IMR-90 (cell line): ENCODE data around the gene CCDC92. TPM values are rescaled to one million over a fixed set of nuclear protein-coding genes. Genes with fewer than 3 reads are reported as not detected.

Experiments used
- ATAC-seq: fragments of 200-7000 bp; cut with Tn5 transposase; 2 replicates; pipeline ENCODE4 v1.9.1; 2020; ENCODE audit warnings: low read depth, mild to moderate bottlenecking, moderate library complexity
- BruUV-seq: library from RNA; stranded (reverse); fragments of 400-500 nt; replicated peaks from 2 replicates; lab custom pipeline; 2021; lab: Mats Ljungman, UMichigan
- CTCF ChIA-PET: fragments of 300-600 bp; formaldehyde crosslinking; extraction: SDS; loops from one replicate; lab custom pipeline; 2021; ENCODE audit warnings: antibody characterized with exemption; lab: Yijun Ruan, JAX
- POLR2A ChIA-PET: fragments of 300-600 bp; sonication (Branson Sonifier 250); formaldehyde crosslinking; loops from one replicate; lab custom pipeline; 2022; ENCODE audit warnings: antibody characterized with exemption; ENCODE audit not compliant: unreplicated experiment; lab: Charles Lee
- DNase-seq: peaks from one replicate; pipeline ENCODE4 v3.0.0; 2013
- H2AFZ ChIP-seq: replicated peaks from 2 replicates; pipeline ENCODE3; 2013; ENCODE audit warnings: low read length, mild to moderate bottlenecking; ENCODE audit not compliant: poor library complexity
- H2AK5ac ChIP-seq: 2 replicates; pipeline ENCODE4 v1.6.1; 2013; ENCODE audit warnings: low read depth, low read length, inconsistent platforms
- H2AK9ac ChIP-seq: replicated peaks from 2 replicates; pipeline ENCODE3; 2013; ENCODE audit warnings: mild to moderate bottlenecking, low read depth, low read length, moderate library complexity; ENCODE audit not compliant: poor library complexity
- H2BK120ac ChIP-seq: 2 replicates; pipeline ENCODE4 v1.6.1; 2013; ENCODE audit warnings: low read depth, low read length, inconsistent platforms
- H2BK15ac ChIP-seq: 3 replicates; pipeline ENCODE4 v1.6.1; 2013; ENCODE audit warnings: low read depth, low read length, inconsistent platforms
- H2BK20ac ChIP-seq: 2 replicates; pipeline ENCODE4 v1.6.1; 2013; ENCODE audit warnings: low read depth, mild to moderate bottlenecking, inconsistent platforms, low read length, moderate library complexity
- H2BK5ac ChIP-seq: 2 replicates; pipeline ENCODE4 v1.6.1; 2013; ENCODE audit warnings: mild to moderate bottlenecking, low read depth, low read length, inconsistent platforms; ENCODE audit not compliant: poor library complexity, severe bottlenecking
- H3K14ac ChIP-seq: replicated peaks from 2 replicates; pipeline ENCODE4 v1.6.1; 2013; ENCODE audit warnings: low read depth, low read length, inconsistent platforms
- H3K18ac ChIP-seq: 2 replicates; pipeline ENCODE4 v1.6.1; 2013; ENCODE audit warnings: low read depth, low read length, control low read depth
- H3K23ac ChIP-seq: 2 replicates; pipeline ENCODE4 v1.6.1; 2013; ENCODE audit warnings: low read depth, low read length, inconsistent platforms
- H3K27ac ChIP-seq: 2 replicates; pipeline ENCODE4 v1.5.1; 2013; ENCODE audit warnings: mild to moderate bottlenecking, control low read depth, low read length; ENCODE audit not compliant: insufficient read depth
- H3K27me3 ChIP-seq: 2 replicates; pipeline ENCODE4 v1.6.1; 2013; ENCODE audit warnings: low read length; ENCODE audit not compliant: control insufficient read depth, insufficient read depth
- H3K36me3 ChIP-seq: 2 replicates; pipeline ENCODE4 v1.6.1; 2013; ENCODE audit warnings: low read length, mixed read lengths; ENCODE audit not compliant: control insufficient read depth, insufficient read depth
- H3K4ac ChIP-seq: 2 replicates; pipeline ENCODE4 v1.6.1; 2013; ENCODE audit warnings: low read depth, low read length, inconsistent platforms
- H3K4me1 ChIP-seq: 2 replicates; pipeline ENCODE4 v1.6.1; 2013; ENCODE audit warnings: low read length, mixed read lengths; ENCODE audit not compliant: control insufficient read depth, insufficient read depth
- H3K4me2 ChIP-seq: 2 replicates; pipeline ENCODE4 v1.6.1; 2013; ENCODE audit warnings: low read depth, mild to moderate bottlenecking, control low read depth, low read length, moderate library complexity
- H3K4me3 ChIP-seq: 2 replicates; pipeline ENCODE4 v1.5.1; 2013; ENCODE audit warnings: low read depth, mild to moderate bottlenecking, control low read depth, low read length, moderate library complexity; ENCODE audit not compliant: insufficient read depth
- H3K56ac ChIP-seq: 2 replicates; pipeline ENCODE4 v1.6.1; 2013; ENCODE audit warnings: low read length, inconsistent platforms; ENCODE audit not compliant: insufficient read depth; ENCODE audit errors: extremely low read depth
- H3K79me1 ChIP-seq, 2 experiments: 2 replicates each; pipeline ENCODE4 v1.6.1; 2013; ENCODE audit warnings: low read length in 2 of 2, inconsistent platforms in 1 of 2, low read depth in 1 of 2
- H3K9ac ChIP-seq: 2 replicates; pipeline ENCODE4 v1.6.1; 2013; ENCODE audit warnings: low read depth, low read length, control low read depth
- H3K9me1 ChIP-seq: 2 replicates; pipeline ENCODE4 v1.6.1; 2013; ENCODE audit warnings: low read length, inconsistent platforms; ENCODE audit not compliant: insufficient read depth
- H3K9me3 ChIP-seq: 2 replicates; pipeline ENCODE4 v1.6.1; 2013; ENCODE audit warnings: low read length; ENCODE audit not compliant: control insufficient read depth, insufficient read depth
- H4K20me1 ChIP-seq: 2 replicates; pipeline ENCODE4 v1.6.1; 2013; ENCODE audit warnings: low read length, inconsistent platforms; ENCODE audit not compliant: insufficient read depth
- H4K5ac ChIP-seq: 2 replicates; pipeline ENCODE4 v1.6.1; 2013; ENCODE audit warnings: mild to moderate bottlenecking, low read depth, low read length, control low read depth
- H4K8ac ChIP-seq, 2 experiments: 2 replicates each; pipeline ENCODE4 v1.6.1; 2013; ENCODE audit warnings: low read depth in 2 of 2, low read length in 2 of 2, control low read depth in 1 of 2, inconsistent platforms in 1 of 2
- H4K91ac ChIP-seq: 2 replicates; pipeline ENCODE4 v1.6.1; 2013; ENCODE audit warnings: low read depth, low read length, inconsistent platforms; ENCODE audit not compliant: insufficient read depth
- CEBPB ChIP-seq: IDR thresholded peaks from 2 replicates; pipeline ENCODE4 v1.6.1; 2012; ENCODE audit warnings: low read depth, low read length, improper control_type of control experiment
- CHD1 ChIP-seq: IDR thresholded peaks from 2 replicates; pipeline ENCODE4 v1.6.1; 2012; ENCODE audit warnings: low read depth, low read length, improper control_type of control experiment
- ELK1 ChIP-seq: fragments of 150-350 bp; IDR thresholded peaks from 2 replicates; pipeline ENCODE4 v1.6.1; 2016; ENCODE audit warnings: low read depth, mild to moderate bottlenecking, low read length, moderate library complexity, borderline replicate concordance
- FOS ChIP-seq: fragments of 150-350 bp; IDR thresholded peaks from 2 replicates; pipeline ENCODE4 v1.6.1; 2016; ENCODE audit warnings: low read depth, low read length
- MAFK ChIP-seq: IDR thresholded peaks from 2 replicates; pipeline ENCODE4 v1.6.1; 2012; ENCODE audit warnings: low read depth, low read length, improper control_type of control experiment
- MAZ ChIP-seq: IDR thresholded peaks from 2 replicates; pipeline ENCODE4 v1.6.1; 2012; ENCODE audit warnings: low read depth, mild to moderate bottlenecking, low read length, improper control_type of control experiment, moderate library complexity, borderline replicate concordance
- MXI1 ChIP-seq: IDR thresholded peaks from 2 replicates; pipeline ENCODE4 v1.6.1; 2012; ENCODE audit warnings: low read depth, mild to moderate bottlenecking, low read length, moderate library complexity, borderline replicate concordance
- NFE2L2 ChIP-seq: fragments of 150-350 bp; IDR thresholded peaks from 2 replicates; pipeline ENCODE4 v1.6.1; 2016; ENCODE audit warnings: low read depth, mild to moderate bottlenecking, low read length
- POLR2A ChIP-seq: IDR thresholded peaks from 2 replicates; pipeline ENCODE4 v1.6.1; 2012; ENCODE audit warnings: mild to moderate bottlenecking, low read depth, low read length
- RAD21 ChIP-seq: IDR thresholded peaks from 2 replicates; pipeline ENCODE4 v1.6.1; 2012; ENCODE audit warnings: low read length, improper control_type of control experiment
- RCOR1 ChIP-seq: IDR thresholded peaks from 2 replicates; pipeline ENCODE4 v1.6.1; 2012; ENCODE audit warnings: mild to moderate bottlenecking, low read length, improper control_type of control experiment; ENCODE audit not compliant: insufficient replicate concordance
- RFX5 ChIP-seq: IDR thresholded peaks from 2 replicates; pipeline ENCODE4 v1.8.0; 2012; ENCODE audit warnings: low read depth, mild to moderate bottlenecking, low read length, moderate library complexity
- SMC3 ChIP-seq: fragments of 150-350 bp; IDR thresholded peaks from 2 replicates; pipeline ENCODE4 v1.6.1; 2016; ENCODE audit warnings: low read depth, mild to moderate bottlenecking, antibody characterized with exemption, low read length, moderate library complexity
- WGBS, 2 experiments: methylation state at CpG; one replicate each; pipeline versions ENCODE4 v1.1.5 to v1.1.7; 2013; ENCODE audit warnings: missing lambda C conversion rate in 2 of 2; ENCODE audit not compliant: insufficient read length in 1 of 2; ENCODE audit errors: extremely low coverage in 2 of 2; 5-methylcytosine and 5-hydroxymethylcytosine counted together
- dilution Hi-C: fragments of 300-500 bp; cut with HindIII; formaldehyde crosslinking; loops from one replicate; pipeline ENCODE4 v1.14.3; 2018; ENCODE audit warnings: low sequenced_read_pairs; ENCODE audit not compliant: unreplicated experiment
- in situ Hi-C: fragments of 300-500 bp; cut with MboI; formaldehyde crosslinking; loops from 3 replicates; pipeline ENCODE4 v1.14.3; 2019; ENCODE audit warnings: low sequenced_read_pairs, inconsistent platforms, mixed read lengths
- intact Hi-C: fragments of 100-400 bp; cut with micrococcal nuclease; formaldehyde crosslinking; loops from 2 replicates; pipeline ENCODE4 v1.10.0; 2022
- polyA plus RNA-seq, 3 experiments: library from polyadenylated mRNA; depleted of rRNA; stranded (reverse); fragments of >200 nt; gene quantifications; 2 replicates each; pipeline ENCODE4 v1.2.3, GENCODE V29; 2012; ENCODE audit warnings: low replicate concordance in 1 of 3
- total RNA-seq: library from RNA; depleted of rRNA; stranded (reverse); fragments of >200 nt; gene quantifications from 2 replicates; pipeline ENCODE4 v1.2.3, GENCODE V29; 2012
- TF ChIP-seq, protein P1 (sequence below): conservative IDR thresholded peaks from 2 replicates; pipeline ENCODE4 v1.5.1; 2012; ENCODE audit warnings: mild to moderate bottlenecking, low read depth, low read length, improper control_type of control experiment
- TF ChIP-seq, protein P2 (sequence below): fragments of 150-350 bp; IDR thresholded peaks from 2 replicates; pipeline ENCODE4 v1.6.1; 2017; ENCODE audit warnings: mild to moderate bottlenecking, antibody characterized with exemption, low read length, low read depth

CCDC92 gene
- total and polyA plus RNA-seq, 2 of the 4 experiments (the other 2 are of a cell fraction), result 5.7 to 55.5 TPM

DNA sequence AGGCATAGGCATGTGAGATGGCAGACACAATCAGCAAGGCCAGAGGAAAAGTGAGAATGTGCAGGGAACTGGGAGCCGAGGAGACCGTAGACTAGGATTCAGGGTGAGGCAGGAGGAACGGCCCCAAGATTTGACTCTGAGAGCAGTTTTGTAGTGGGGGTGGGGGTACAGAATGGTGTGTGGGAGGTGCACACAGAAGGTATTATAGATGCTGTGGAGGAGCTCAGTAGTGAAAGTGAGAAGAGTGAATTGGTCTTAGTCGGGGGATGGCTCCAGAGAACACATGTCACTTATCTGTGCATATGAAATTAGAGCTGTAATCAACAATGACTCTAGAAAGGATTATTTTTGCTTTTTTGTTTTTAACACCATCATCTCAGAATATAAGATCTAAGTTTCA lies 12.3 kb upstream of the CCDC92 start:
- H3K9me1 ChIP-seq, result no peaks in the 10 kb centered on the region; the same call in 1 of the 2 replicates
- no peak overlapping the region for H2BK20ac ChIP-seq
- H3K27ac ChIP-seq, result no peak overlapping the region
- H2BK5ac ChIP-seq, result no peak overlapping the region
- no peak overlapping the region for H3K14ac ChIP-seq
- 100% methylated on average over 3 of the region's 4 CpGs; no CpG with 5 or more reads in 1 of the 2 experiments for WGBS, 2 experiments
- DNase-seq, result no peak
- no peak overlapping the region for H3K9ac ChIP-seq
- ATAC-seq, result no peak
- H3K4ac ChIP-seq, result no peak overlapping the region
- in situ Hi-C loops (loop anchor here (5.0 kb wide), 1 partner anchor 178 kb away; no protein-coding TSS in a partner anchor), dilution Hi-C loops (no loop called here), intact Hi-C loops (loop anchor here (1.0 to 10.0 kb wide), 4 partner anchors 78 to 320 kb away; partner anchors contain the start of gene ATP6V0A2)
- no peaks in the 10 kb centered on the region for H3K27me3 ChIP-seq
- H3K23ac ChIP-seq, result no peak overlapping the region
- no peak overlapping the region for H2AK5ac ChIP-seq
- CTCF ChIA-PET, result interaction anchor here (1.7 to 1.8 kb wide), 2 partner anchors 80 to 81 kb away, joined by 4 to 6 read pairs; no protein-coding TSS in a partner anchor
- no peaks in the 10 kb centered on the region for H3K9me3 ChIP-seq
- H2BK15ac ChIP-seq, result no peak overlapping the region
- no peak overlapping the region for H3K4me2 ChIP-seq
- BruUV-seq, result no TSS peak
- no peak overlapping the region for H3K56ac ChIP-seq
- peaks cover 29 to 51% of the 10 kb centered on the region in 2 experiments for H3K79me1 ChIP-seq
- no peaks in the 10 kb centered on the region; the same call in 1 of the 2 replicates for H3K4me1 ChIP-seq
- no peak overlapping the region for H2AFZ ChIP-seq
- H3K36me3 ChIP-seq, result peaks cover 12% of the 10 kb centered on the region
- H4K8ac ChIP-seq, result no peak overlapping the region
- no peak overlapping the region for H3K4me3 ChIP-seq
- H2AK9ac ChIP-seq, result no peak overlapping the region
- POLR2A ChIA-PET, result no interaction called here
- H4K20me1 ChIP-seq, result peaks cover 25% of the 10 kb centered on the region; the same call in 1 of the 2 replicates
- H2BK120ac ChIP-seq, result no peak overlapping the region
- H4K91ac ChIP-seq, result no peak overlapping the region
- no peak overlapping the region for H3K18ac ChIP-seq
- no peak overlapping the region for H4K5ac ChIP-seq
- TF ChIP-seq, protein P1, sequence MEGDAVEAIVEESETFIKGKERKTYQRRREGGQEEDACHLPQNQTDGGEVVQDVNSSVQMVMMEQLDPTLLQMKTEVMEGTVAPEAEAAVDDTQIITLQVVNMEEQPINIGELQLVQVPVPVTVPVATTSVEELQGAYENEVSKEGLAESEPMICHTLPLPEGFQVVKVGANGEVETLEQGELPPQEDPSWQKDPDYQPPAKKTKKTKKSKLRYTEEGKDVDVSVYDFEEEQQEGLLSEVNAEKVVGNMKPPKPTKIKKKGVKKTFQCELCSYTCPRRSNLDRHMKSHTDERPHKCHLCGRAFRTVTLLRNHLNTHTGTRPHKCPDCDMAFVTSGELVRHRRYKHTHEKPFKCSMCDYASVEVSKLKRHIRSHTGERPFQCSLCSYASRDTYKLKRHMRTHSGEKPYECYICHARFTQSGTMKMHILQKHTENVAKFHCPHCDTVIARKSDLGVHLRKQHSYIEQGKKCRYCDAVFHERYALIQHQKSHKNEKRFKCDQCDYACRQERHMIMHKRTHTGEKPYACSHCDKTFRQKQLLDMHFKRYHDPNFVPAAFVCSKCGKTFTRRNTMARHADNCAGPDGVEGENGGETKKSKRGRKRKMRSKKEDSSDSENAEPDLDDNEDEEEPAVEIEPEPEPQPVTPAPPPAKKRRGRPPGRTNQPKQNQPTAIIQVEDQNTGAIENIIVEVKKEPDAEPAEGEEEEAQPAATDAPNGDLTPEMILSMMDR, result no peak
- TF ChIP-seq FOS (no peak), MAZ (no peak), CEBPB (no peak), NFE2L2 (no peak), CHD1 (no peak), RAD21 (no peak), MAFK (no peak), ELK1 (no peak), SMC3 (no peak), MXI1 (no peak), POLR2A (no peak), RCOR1 (no peak), RFX5 (no peak)
- TF ChIP-seq, protein P2, sequence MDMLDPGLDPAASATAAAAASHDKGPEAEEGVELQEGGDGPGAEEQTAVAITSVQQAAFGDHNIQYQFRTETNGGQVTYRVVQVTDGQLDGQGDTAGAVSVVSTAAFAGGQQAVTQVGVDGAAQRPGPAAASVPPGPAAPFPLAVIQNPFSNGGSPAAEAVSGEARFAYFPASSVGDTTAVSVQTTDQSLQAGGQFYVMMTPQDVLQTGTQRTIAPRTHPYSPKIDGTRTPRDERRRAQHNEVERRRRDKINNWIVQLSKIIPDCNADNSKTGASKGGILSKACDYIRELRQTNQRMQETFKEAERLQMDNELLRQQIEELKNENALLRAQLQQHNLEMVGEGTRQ, result no peak
